Naive thymus-derived CD8-positive, alpha-beta T cell (primary cell): ENCODE measurements around the gene ELOVL5. TPM values are rescaled to one million over a fixed set of nuclear protein-coding genes. Genes with fewer than 3 reads are reported as not detected.

ENCODE experiments used
- ATAC-seq, 2 donors: fragments of 150-1000 bp; cut with Tn5 transposase in 1 of 2; sonication (Bioruptor Pico), chemical (Tn5 transposase) in 1 of 2; 1 replicate in 1 of 2; 2 replicates in 1 of 2; pipeline ENCODE4 v1.10.0; 2021; ENCODE audit warnings: mild to moderate bottlenecking in 2 of 2, moderate library complexity in 2 of 2
- POLR2A ChIA-PET: fragments of 350-600 bp; sonication (Branson Sonifier 250); formaldehyde crosslinking; loops from one replicate; lab custom pipeline; 2021; ENCODE audit warnings: antibody characterized with exemption; lab: Charles Lee
- DNase-seq, 10 donors: peaks; one replicate each; pipeline versions ENCODE4 v3.0.0 to v3.0.0-alpha.2; 2020 to 2022
- H3K27ac Mint-ChIP-seq, 10 donors: one replicate each; pipeline ENCODE4 v1.8.0; 2020 to 2022; ENCODE audit warnings: mild to moderate bottlenecking in 10 of 10, mixed read lengths in 10 of 10, moderate library complexity in 4 of 10, inconsistent platforms in 1 of 10
- H3K27me3 Mint-ChIP-seq, 5 donors: one replicate each; pipeline ENCODE4 v1.8.0; 2021 to 2022; ENCODE audit warnings: mixed read lengths in 5 of 5
- H3K36me3 Mint-ChIP-seq, 3 donors: one replicate each; pipeline ENCODE4 v1.8.0; 2020 to 2022; ENCODE audit warnings: mixed read lengths in 3 of 3, mild to moderate bottlenecking in 2 of 3, inconsistent platforms in 1 of 3
- H3K4me1 Mint-ChIP-seq, 4 donors: one replicate each; pipeline ENCODE4 v1.8.0; 2021 to 2022; ENCODE audit warnings: mixed read lengths in 4 of 4
- H3K4me3 Mint-ChIP-seq, 10 donors: one replicate each; pipeline ENCODE4 v1.8.0; 2020 to 2022; ENCODE audit warnings: mild to moderate bottlenecking in 10 of 10, mixed read lengths in 10 of 10, moderate library complexity in 6 of 10, inconsistent platforms in 1 of 10
- H3K9me3 Mint-ChIP-seq, 9 donors: one replicate each; pipeline ENCODE4 v1.8.0; 2020 to 2022; ENCODE audit warnings: mixed read lengths in 9 of 9, mild to moderate bottlenecking in 3 of 9, inconsistent platforms in 1 of 9, moderate library complexity in 1 of 9
- polyA plus RNA-seq, 3 donors: library from polyadenylated mRNA; unstranded; fragments of 300-500 nt; fragmentation: Illumina TruSeq; gene quantifications; one replicate each; pipeline ENCODE4 v1.2.3, GENCODE V29; 2021
- total RNA-seq, 8 experiments: library from RNA in 2 of 8; stranded (reverse) in 2 of 8; gene quantifications; one replicate each; pipeline ENCODE4 v1.2.3 and lab custom pipeline; 2021 to 2026

The ELOVL5 gene
- total and polyA plus RNA-seq, 5 experiments from 2014 or later: 32.5 to 67.4 (median 38.1) TPM

GRCh38 chr6:53299331-53300005 lies 49.3 kb downstream of the ELOVL5 start:
- POLR2A ChIA-PET: interaction anchor here (1.0 to 2.2 kb wide), 2 partner anchors 37 to 45 kb away, joined by 3 to 6 read pairs; no protein-coding TSS in a partner anchor

GRCh38 chr6:53297004-53297403 lies 51.7 kb downstream of the ELOVL5 start:
- POLR2A ChIA-PET: interaction anchor here (1.0 kb wide), 2 partner anchors 13 to 62 kb away, joined by 3 read pairs; no protein-coding TSS in a partner anchor
- ATAC-seq: no peak
- Mint-ChIP-seq H3K4me3 (no peak overlapping the region), H3K9me3 (no peaks in the 10 kb centered on the region), H3K36me3 (peaks cover 0 to 13% (median 0%) of the 10 kb centered on the region in 3 donors), H3K27me3 (no peaks in the 10 kb centered on the region), H3K4me1 (peaks cover 37 to 91% (median 68%) of the 10 kb centered on the region in 4 donors), H3K27ac (peak overlapping the region in 3 of 10 donors; percentile 5 to 73 (median 58))
- DNase-seq: no peak

More at GRCh38 chr6:53299331-53300005, 49.3 kb downstream of the ELOVL5 start:
- no peaks in the 10 kb centered on the region for H3K27me3 Mint-ChIP-seq
- H3K9me3 Mint-ChIP-seq: no peaks in the 10 kb centered on the region
- H3K4me3 Mint-ChIP-seq: no peak overlapping the region
- H3K27ac Mint-ChIP-seq: peak overlapping the region in 4 of 10 donors; percentile 4 to 84 (median 41)
- peaks cover 0 to 5% (median 0%) of the 10 kb centered on the region in 3 donors for H3K36me3 Mint-ChIP-seq
- DNase-seq: no peak
- H3K4me1 Mint-ChIP-seq: peaks cover 41 to 94% (median 74%) of the 10 kb centered on the region in 4 donors
- ATAC-seq: no peak

GRCh38 chr6:53295176-53295575 lies 53.6 kb downstream of the ELOVL5 start:
- H3K4me3 Mint-ChIP-seq: no peak overlapping the region
- no peaks in the 10 kb centered on the region for H3K9me3 Mint-ChIP-seq
- H3K27me3 Mint-ChIP-seq: no peaks in the 10 kb centered on the region
- DNase-seq (no peak), ATAC-seq (no peak)
- POLR2A ChIA-PET: no interaction called here
- peak overlapping the region in 3 of 10 donors; percentile 26 to 73 (median 65) for H3K27ac Mint-ChIP-seq
- peaks cover 28 to 90% (median 67%) of the 10 kb centered on the region in 4 donors for H3K4me1 Mint-ChIP-seq
- peaks cover 0 to 13% (median 0%) of the 10 kb centered on the region in 3 donors for H3K36me3 Mint-ChIP-seq

- H3K36me3 Mint-ChIP-seq: peaks cover 0 to 16% (median 0%) of the 10 kb centered on the region in 3 donors
- ATAC-seq: no peak
- H3K27me3 Mint-ChIP-seq: no peaks in the 10 kb centered on the region
- H3K4me1 Mint-ChIP-seq: peaks cover 29 to 90% (median 67%) of the 10 kb centered on the region in 4 donors
- POLR2A ChIA-PET: interaction anchor here (0.7 to 1.4 kb wide), 2 partner anchors 53 to 65 kb away, joined by 3 to 6 read pairs; no protein-coding TSS in a partner anchor
- H3K9me3 Mint-ChIP-seq: no peaks in the 10 kb centered on the region
- H3K4me3 Mint-ChIP-seq: no peak overlapping the region
- no peak for DNase-seq
- peak overlapping the region in 3 of 10 donors; percentile 26 to 73 (median 65) for H3K27ac Mint-ChIP-seq
Measured at GRCh38 chr6:53294611-53295010, 54.1 kb downstream of the ELOVL5 start.

- peaks cover 0 to 21% (median 0%) of the 10 kb centered on the region in 3 donors for H3K36me3 Mint-ChIP-seq
- POLR2A ChIA-PET: interaction anchor here (0.7 to 1.4 kb wide), 2 partner anchors 53 to 65 kb away, joined by 3 to 6 read pairs; no protein-coding TSS in a partner anchor
- DNase-seq: peak in 9 of 10 donors; percentile 15 to 66 (median 29)
- H3K9me3 Mint-ChIP-seq: no peaks in the 10 kb centered on the region
- ATAC-seq: peak; percentile 32 to 41
- peak overlapping the region in 1 of 10 donors; percentile 34 for H3K4me3 Mint-ChIP-seq
- H3K27me3 Mint-ChIP-seq: no peaks in the 10 kb centered on the region
- H3K4me1 Mint-ChIP-seq: peaks cover 28 to 90% (median 62%) of the 10 kb centered on the region in 4 donors
- H3K27ac Mint-ChIP-seq: peak overlapping the region in 7 of 10 donors; percentile 3 to 76 (median 47)
Measured at GRCh38 chr6:53294095-53294494, 54.7 kb downstream of the ELOVL5 start.

GRCh38 chr6:53293691-53294090 lies 55.1 kb downstream of the ELOVL5 start:
- H3K36me3 Mint-ChIP-seq: peaks cover 0 to 23% (median 0%) of the 10 kb centered on the region in 3 donors
- DNase-seq (no peak), ATAC-seq (no peak)
- POLR2A ChIA-PET: interaction anchor here (1.4 kb wide), 1 partner anchor 53 kb away, joined by 6 read pairs; no protein-coding TSS in a partner anchor
- H3K27ac Mint-ChIP-seq: peak overlapping the region in 8 of 10 donors; percentile 6 to 76 (median 43)
- no peaks in the 10 kb centered on the region for H3K27me3 Mint-ChIP-seq
- peaks cover 26 to 90% (median 60%) of the 10 kb centered on the region in 4 donors for H3K4me1 Mint-ChIP-seq
- peak overlapping the region in 2 of 10 donors; percentile 28 to 34 for H3K4me3 Mint-ChIP-seq
- H3K9me3 Mint-ChIP-seq: no peaks in the 10 kb centered on the region

GRCh38 chr6:53290537-53291510 lies 57.9 kb downstream of the ELOVL5 start:
- Mint-ChIP-seq H3K9me3 (no peaks in the 10 kb centered on the region), H3K4me1 (peaks cover 24 to 87% (median 58%) of the 10 kb centered on the region in 4 donors), H3K36me3 (peaks cover 0 to 44% (median 6%) of the 10 kb centered on the region in 3 donors), H3K4me3 (peak overlapping the region; percentile 20 to 64 (median 44)), H3K27ac (peak overlapping the region; percentile 31 to 92 (median 84)), H3K27me3 (no peaks in the 10 kb centered on the region)
- peak; percentile 87 to 93 for ATAC-seq
- DNase-seq: peak in 4 of 10 donors; percentile 11 to 63 (median 56)
- POLR2A ChIA-PET: interaction anchor here (1.2 to 1.8 kb wide), 5 partner anchors 12 to 103 kb away, joined by 3 to 20 read pairs (median 6); partner anchors contain the start of gene ELOVL5

GRCh38 chr6:53287336-53288225 lies 61.2 kb downstream of the ELOVL5 start:
- DNase-seq (no peak), ATAC-seq (no peak)
- Mint-ChIP-seq H3K9me3 (no peaks in the 10 kb centered on the region), H3K27me3 (no peaks in the 10 kb centered on the region), H3K4me3 (no peak overlapping the region), H3K36me3 (peaks cover 0 to 41% (median 14%) of the 10 kb centered on the region in 3 donors), H3K4me1 (peaks cover 18 to 85% (median 48%) of the 10 kb centered on the region in 4 donors), H3K27ac (peak overlapping the region in 7 of 10 donors; percentile 44 to 89 (median 72))
- POLR2A ChIA-PET: interaction anchor here (0.9 to 1.4 kb wide), 2 partner anchors 48 to 61 kb away, joined by 3 to 4 read pairs; partner anchors contain the start of gene ELOVL5

GRCh38 chr6:53284901-53285300 lies 63.8 kb downstream of the ELOVL5 start:
- H3K36me3 Mint-ChIP-seq: peaks cover 0 to 56% (median 22%) of the 10 kb centered on the region in 3 donors
- peaks cover 10 to 87% (median 26%) of the 10 kb centered on the region in 4 donors for H3K4me1 Mint-ChIP-seq
- H3K9me3 Mint-ChIP-seq: no peaks in the 10 kb centered on the region
- no peak overlapping the region for H3K4me3 Mint-ChIP-seq
- DNase-seq (no peak), ATAC-seq (no peak)
- no peaks in the 10 kb centered on the region for H3K27me3 Mint-ChIP-seq
- POLR2A ChIA-PET: no interaction called here
- peak overlapping the region in 4 of 10 donors; percentile 15 to 64 (median 42) for H3K27ac Mint-ChIP-seq

GRCh38 chr6:53282741-53283140 lies 66.0 kb downstream of the ELOVL5 start:
- H3K4me1 Mint-ChIP-seq: peaks cover 18 to 78% (median 19%) of the 10 kb centered on the region in 4 donors
- no peaks in the 10 kb centered on the region for H3K27me3 Mint-ChIP-seq
- POLR2A ChIA-PET: no interaction called here
- no peaks in the 10 kb centered on the region for H3K9me3 Mint-ChIP-seq
- peaks cover 8 to 55% (median 36%) of the 10 kb centered on the region in 3 donors for H3K36me3 Mint-ChIP-seq
- DNase-seq: no peak
- peak overlapping the region in 2 of 10 donors; percentile 8 to 70 for H3K27ac Mint-ChIP-seq
- no peak overlapping the region for H3K4me3 Mint-ChIP-seq
- ATAC-seq: no peak

GRCh38 chr6:53282234-53282633 lies 66.5 kb downstream of the ELOVL5 start:
- no peak for ATAC-seq
- POLR2A ChIA-PET: interaction anchor here (0.6 kb wide), 1 partner anchor 94 kb away, joined by 5 read pairs; no protein-coding TSS in a partner anchor
- no peaks in the 10 kb centered on the region for H3K9me3 Mint-ChIP-seq
- peak overlapping the region in 2 of 10 donors; percentile 9 to 57 for H3K27ac Mint-ChIP-seq
- no peak for DNase-seq
- H3K4me3 Mint-ChIP-seq: no peak overlapping the region
- peaks cover 8 to 55% (median 36%) of the 10 kb centered on the region in 3 donors for H3K36me3 Mint-ChIP-seq
- no peaks in the 10 kb centered on the region for H3K27me3 Mint-ChIP-seq
- H3K4me1 Mint-ChIP-seq: peaks cover 14 to 76% (median 18%) of the 10 kb centered on the region in 4 donors
